GM23338 (cell line): ENCODE measurements around the gene TXNRD1. TPM values are rescaled to one million over a fixed set of nuclear protein-coding genes. Genes with fewer than 3 reads are reported as not detected.

Source experiments
- ATAC-seq: fragments of 200-7000 bp; cut with Tn5 transposase; 3 replicates; pipeline ENCODE4 v1.9.1; 2020
- DNase-seq: peaks from one replicate; pipeline ENCODE4 v3.0.0-alpha.2; 2015; ENCODE audit warnings: low spot score
- H2AFZ ChIP-seq: fragments of 200-600 bp; sonication (generic); 2 replicates; pipeline ENCODE4 v1.8.0; 2016; ENCODE audit warnings: antibody characterized with exemption, mild to moderate bottlenecking, moderate library complexity
- H3F3A ChIP-seq: fragments of 200-600 bp; sonication (generic); replicated peaks from 2 replicates; pipeline ENCODE4 v1.8.0; 2017; ENCODE audit warnings: antibody characterized with exemption, mixed run types, low read depth
- H3K27ac ChIP-seq: fragments of 200-600 bp; sonication (generic); 2 replicates; pipeline ENCODE4 v1.6.1; 2016; ENCODE audit warnings: low read depth
- H3K27me3 ChIP-seq: fragments of 200-600 bp; sonication (generic); 2 replicates; pipeline ENCODE4 v1.8.0; 2016; ENCODE audit warnings: mild to moderate bottlenecking, mixed run types, moderate library complexity; ENCODE audit not compliant: insufficient read depth
- H3K36me3 ChIP-seq: fragments of 200-600 bp; sonication (generic); 2 replicates; pipeline ENCODE4 v1.8.0; 2016; ENCODE audit warnings: mild to moderate bottlenecking; ENCODE audit not compliant: insufficient read depth
- H3K4me1 ChIP-seq: fragments of 200-600 bp; sonication (generic); 2 replicates; pipeline ENCODE4 v1.8.0; 2016; ENCODE audit warnings: mild to moderate bottlenecking, moderate library complexity; ENCODE audit not compliant: insufficient read depth
- H3K4me2 ChIP-seq: fragments of 200-600 bp; sonication (generic); 2 replicates; pipeline ENCODE4 v1.7.1; 2017; ENCODE audit warnings: mixed run types
- H3K4me3 ChIP-seq: fragments of 200-600 bp; sonication (generic); 2 replicates; pipeline ENCODE4 v1.6.1; 2016; ENCODE audit warnings: mixed run types
- H3K79me2 ChIP-seq: fragments of 200-600 bp; sonication (generic); replicated peaks from 2 replicates; pipeline ENCODE4 v1.8.0; 2017; ENCODE audit warnings: mild to moderate bottlenecking; ENCODE audit not compliant: insufficient read depth
- H3K9me2 ChIP-seq: fragments of 200-600 bp; sonication (generic); 2 replicates; pipeline ENCODE4 v1.8.0; 2017; ENCODE audit not compliant: insufficient read depth
- H4K20me1 ChIP-seq: fragments of 200-600 bp; sonication (generic); replicated peaks from 2 replicates; pipeline ENCODE4 v1.8.0; 2017; ENCODE audit warnings: mild to moderate bottlenecking; ENCODE audit not compliant: insufficient read depth
- H3K27ac Mint-ChIP-seq: 2 replicates; pipeline ENCODE4 v1.8.0; 2020; ENCODE audit warnings: inconsistent platforms, mild to moderate bottlenecking, moderate library complexity, mixed read lengths
- H3K27me3 Mint-ChIP-seq: 3 replicates; pipeline ENCODE4 v1.8.0; 2022; ENCODE audit warnings: low read depth, mild to moderate bottlenecking, moderate library complexity, mixed read lengths, inconsistent platforms; ENCODE audit not compliant: insufficient read depth, poor library complexity
- H3K36me3 Mint-ChIP-seq: 3 replicates; pipeline ENCODE4 v1.8.0; 2021; ENCODE audit warnings: low read depth, mild to moderate bottlenecking, inconsistent platforms, moderate library complexity, mixed read lengths
- H3K4me1 Mint-ChIP-seq: 3 replicates; pipeline ENCODE4 v1.8.0; 2020; ENCODE audit warnings: mild to moderate bottlenecking, inconsistent platforms, mixed read lengths
- H3K4me3 Mint-ChIP-seq: 3 replicates; pipeline ENCODE4 v1.8.0; 2021; ENCODE audit warnings: moderate library complexity, mild to moderate bottlenecking, inconsistent platforms, mixed read lengths
- H3K9me3 Mint-ChIP-seq: 3 replicates; pipeline ENCODE4 v1.8.0; 2020; ENCODE audit warnings: moderate library complexity, mild to moderate bottlenecking, inconsistent platforms, mixed read lengths
- EZH2 ChIP-seq: fragments of 200-600 bp; sonication (generic); IDR thresholded peaks from one replicate; pipeline ENCODE4 v1.8.0; 2017; ENCODE audit warnings: antibody characterized with exemption, mild to moderate bottlenecking, low read depth; ENCODE audit not compliant: unreplicated experiment
- EZH2phosphoT487 ChIP-seq: fragments of 200-600 bp; sonication (generic); IDR thresholded peaks from one replicate; pipeline ENCODE4 v1.8.1; 2018; ENCODE audit warnings: antibody characterized with exemption; ENCODE audit not compliant: unreplicated experiment
- JUNB ChIP-seq: IDR thresholded peaks from one replicate; pipeline ENCODE4 v1.6.1; 2016; ENCODE audit warnings: antibody characterized with exemption; ENCODE audit not compliant: unreplicated experiment
- ZNF331 ChIP-seq: fragments of 250-450 bp; sonication (Bioruptor Pico); IDR thresholded peaks from 2 replicates; pipeline ENCODE4 v1.5.0; 2020; ENCODE audit warnings: low read depth, mild to moderate bottlenecking, moderate library complexity
- polyA plus RNA-seq: library from polyadenylated mRNA; unstranded; fragments of >200 nt; fragmentation: Nextera tagmentation; extraction: Ambion mirVana; gene quantifications from 2 replicates; pipeline ENCODE4 v1.2.1, GENCODE V29; 2016
- total RNA-seq: library from RNA; depleted of rRNA; stranded (reverse); fragments of >200 nt; shearing (Covaris generic); gene quantifications from 2 replicates; pipeline ENCODE4 v1.2.3, GENCODE V29; 2014
- TF ChIP-seq, protein P1 (sequence below): fragments of 250-450 bp; sonication (Bioruptor Pico); IDR thresholded peaks from 2 replicates; pipeline ENCODE4 v1.5.0; 2020; ENCODE audit warnings: mild to moderate bottlenecking, moderate library complexity

The TXNRD1 gene
- total and polyA plus RNA-seq, 2 experiments from 2014 or later, result 115 to 127 TPM

DNA sequence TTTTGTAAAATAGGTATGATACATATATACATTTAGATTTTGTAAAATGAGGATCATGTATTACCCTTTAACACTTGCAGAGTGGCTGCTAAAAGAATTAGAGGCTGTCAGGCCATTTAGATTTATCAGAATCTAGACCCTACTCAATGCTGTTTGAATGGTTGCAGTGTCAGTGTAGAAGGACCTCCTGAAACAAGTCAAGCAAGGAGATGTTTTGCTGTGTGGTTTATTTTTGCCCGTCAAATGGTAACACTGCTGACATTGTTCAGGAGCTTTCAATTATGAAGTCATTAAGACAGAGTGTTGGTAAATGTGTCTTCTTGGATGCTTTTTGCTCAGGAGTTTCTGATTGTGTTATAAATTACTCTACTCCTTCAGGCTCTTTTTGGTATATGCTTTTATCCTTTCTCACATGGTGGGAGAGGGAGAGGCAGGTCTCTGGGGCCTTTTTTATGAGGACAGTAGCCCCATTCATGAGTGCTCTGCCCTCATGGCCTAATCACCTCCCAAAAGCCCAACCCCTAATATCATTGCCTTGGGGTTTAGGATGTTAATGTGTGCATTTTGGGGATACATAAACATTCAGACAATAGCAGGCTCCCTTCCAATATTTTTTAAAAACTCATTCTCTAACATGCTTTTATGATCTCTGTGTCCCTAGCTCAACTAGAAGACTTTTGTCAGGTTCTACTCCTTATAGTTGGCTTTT is 104.5 kb downstream of the TXNRD1 start (continued):
- TF ChIP-seq, protein P1, sequence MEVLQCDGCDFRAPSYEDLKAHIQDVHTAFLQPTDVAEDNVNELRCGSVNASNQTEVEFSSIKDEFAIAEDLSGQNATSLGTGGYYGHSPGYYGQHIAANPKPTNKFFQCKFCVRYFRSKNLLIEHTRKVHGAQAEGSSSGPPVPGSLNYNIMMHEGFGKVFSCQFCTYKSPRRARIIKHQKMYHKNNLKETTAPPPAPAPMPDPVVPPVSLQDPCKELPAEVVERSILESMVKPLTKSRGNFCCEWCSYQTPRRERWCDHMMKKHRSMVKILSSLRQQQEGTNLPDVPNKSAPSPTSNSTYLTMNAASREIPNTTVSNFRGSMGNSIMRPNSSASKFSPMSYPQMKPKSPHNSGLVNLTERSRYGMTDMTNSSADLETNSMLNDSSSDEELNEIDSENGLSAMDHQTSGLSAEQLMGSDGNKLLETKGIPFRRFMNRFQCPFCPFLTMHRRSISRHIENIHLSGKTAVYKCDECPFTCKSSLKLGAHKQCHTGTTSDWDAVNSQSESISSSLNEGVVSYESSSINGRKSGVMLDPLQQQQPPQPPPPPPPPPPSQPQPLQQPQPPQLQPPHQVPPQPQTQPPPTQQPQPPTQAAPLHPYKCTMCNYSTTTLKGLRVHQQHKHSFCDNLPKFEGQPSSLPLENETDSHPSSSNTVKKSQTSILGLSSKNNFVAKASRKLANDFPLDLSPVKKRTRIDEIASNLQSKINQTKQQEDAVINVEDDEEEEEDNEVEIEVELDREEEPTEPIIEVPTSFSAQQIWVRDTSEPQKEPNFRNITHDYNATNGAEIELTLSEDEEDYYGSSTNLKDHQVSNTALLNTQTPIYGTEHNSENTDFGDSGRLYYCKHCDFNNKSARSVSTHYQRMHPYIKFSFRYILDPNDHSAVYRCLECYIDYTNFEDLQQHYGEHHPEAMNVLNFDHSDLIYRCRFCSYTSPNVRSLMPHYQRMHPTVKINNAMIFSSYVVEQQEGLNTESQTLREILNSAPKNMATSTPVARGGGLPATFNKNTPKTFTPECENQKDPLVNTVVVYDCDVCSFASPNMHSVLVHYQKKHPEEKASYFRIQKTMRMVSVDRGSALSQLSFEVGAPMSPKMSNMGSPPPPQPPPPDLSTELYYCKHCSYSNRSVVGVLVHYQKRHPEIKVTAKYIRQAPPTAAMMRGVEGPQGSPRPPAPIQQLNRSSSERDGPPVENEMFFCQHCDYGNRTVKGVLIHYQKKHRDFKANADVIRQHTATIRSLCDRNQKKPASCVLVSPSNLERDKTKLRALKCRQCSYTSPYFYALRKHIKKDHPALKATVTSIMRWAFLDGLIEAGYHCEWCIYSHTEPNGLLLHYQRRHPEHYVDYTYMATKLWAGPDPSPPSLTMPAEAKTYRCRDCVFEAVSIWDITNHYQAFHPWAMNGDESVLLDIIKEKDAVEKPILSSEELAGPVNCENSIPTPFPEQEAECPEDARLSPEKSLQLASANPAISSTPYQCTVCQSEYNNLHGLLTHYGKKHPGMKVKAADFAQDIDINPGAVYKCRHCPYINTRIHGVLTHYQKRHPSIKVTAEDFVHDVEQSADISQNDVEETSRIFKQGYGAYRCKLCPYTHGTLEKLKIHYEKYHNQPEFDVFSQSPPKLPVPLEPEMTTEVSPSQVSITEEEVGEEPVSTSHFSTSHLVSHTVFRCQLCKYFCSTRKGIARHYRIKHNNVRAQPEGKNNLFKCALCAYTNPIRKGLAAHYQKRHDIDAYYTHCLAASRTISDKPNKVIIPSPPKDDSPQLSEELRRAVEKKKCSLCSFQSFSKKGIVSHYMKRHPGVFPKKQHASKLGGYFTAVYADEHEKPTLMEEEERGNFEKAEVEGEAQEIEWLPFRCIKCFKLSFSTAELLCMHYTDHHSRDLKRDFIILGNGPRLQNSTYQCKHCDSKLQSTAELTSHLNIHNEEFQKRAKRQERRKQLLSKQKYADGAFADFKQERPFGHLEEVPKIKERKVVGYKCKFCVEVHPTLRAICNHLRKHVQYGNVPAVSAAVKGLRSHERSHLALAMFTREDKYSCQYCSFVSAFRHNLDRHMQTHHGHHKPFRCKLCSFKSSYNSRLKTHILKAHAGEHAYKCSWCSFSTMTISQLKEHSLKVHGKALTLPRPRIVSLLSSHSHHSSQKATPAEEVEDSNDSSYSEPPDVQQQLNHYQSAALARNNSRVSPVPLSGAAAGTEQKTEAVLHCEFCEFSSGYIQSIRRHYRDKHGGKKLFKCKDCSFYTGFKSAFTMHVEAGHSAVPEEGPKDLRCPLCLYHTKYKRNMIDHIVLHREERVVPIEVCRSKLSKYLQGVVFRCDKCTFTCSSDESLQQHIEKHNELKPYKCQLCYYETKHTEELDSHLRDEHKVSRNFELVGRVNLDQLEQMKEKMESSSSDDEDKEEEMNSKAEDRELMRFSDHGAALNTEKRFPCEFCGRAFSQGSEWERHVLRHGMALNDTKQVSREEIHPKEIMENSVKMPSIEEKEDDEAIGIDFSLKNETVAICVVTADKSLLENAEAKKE (CRISPR knock-in tag), result no peak
- TF ChIP-seq EZH2phosphoT487, result no peak

DNA sequence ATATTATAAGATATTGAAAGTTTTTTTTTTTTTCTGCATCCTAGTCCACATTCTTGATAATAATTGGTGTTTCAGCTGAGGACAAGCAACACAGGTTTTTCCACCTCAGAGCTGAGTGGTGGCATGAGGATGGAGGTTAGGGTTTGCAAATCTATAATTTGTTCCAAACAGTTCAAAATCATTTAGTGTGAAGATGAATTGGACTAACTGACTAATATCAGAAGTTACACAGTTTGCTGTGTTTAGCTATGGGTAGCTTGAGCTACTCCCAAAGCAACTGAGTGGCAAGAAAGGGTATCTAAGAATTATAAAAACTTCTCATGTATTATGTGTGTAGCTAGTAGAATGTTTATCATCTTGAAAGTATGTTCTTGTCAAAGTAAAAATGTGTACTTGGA is 105.0 kb downstream of the TXNRD1 start:
- no peak overlapping the region for H3K4me3 ChIP-seq
- ATAC-seq (no peak), DNase-seq (no peak)
- H3F3A ChIP-seq, result no peaks in the 10 kb centered on the region
- Mint-ChIP-seq H3K27ac (no peak overlapping the region), H3K27me3 (no peaks in the 10 kb centered on the region), H3K36me3 (peaks cover 85% of the 10 kb centered on the region), H3K4me3 (no peak overlapping the region), H3K4me1 (no peaks in the 10 kb centered on the region), H3K9me3 (peaks cover 4% of the 10 kb centered on the region; the same call in 2 of the 3 replicates)
- H3K79me2 ChIP-seq, result 0 out of 2 replicates have a peak, but pooled peaks cover 3% of the 10 kb centered on the region
- no peaks in the 10 kb centered on the region for H3K27me3 ChIP-seq
- H3K36me3 ChIP-seq, result peaks cover 66% of the 10 kb centered on the region
- no peaks in the 10 kb centered on the region for H3K4me1 ChIP-seq
- no peaks in the 10 kb centered on the region for H3K9me2 ChIP-seq
- no peak overlapping the region for H2AFZ ChIP-seq
- H3K4me2 ChIP-seq, result no peak overlapping the region
- peaks cover 9% of the 10 kb centered on the region; the same call in 1 of the 2 replicates for H4K20me1 ChIP-seq
- no peak overlapping the region for H3K27ac ChIP-seq
- TF ChIP-seq EZH2phosphoT487 (no peak), ZNF331 (CRISPR knock-in tag) (no peak), JUNB (no peak), EZH2 (no peak)
- TF ChIP-seq, protein P1 (CRISPR knock-in tag), result no peak
